Activated naive CD4-positive, alpha-beta T cell treated with anti-CD3 and anti-CD28 coated beads, Interleukin-2, amount 50 U/mL, for 24 hours (primary cell): ENCODE measurements around the gene HAPLN3.
"Not testable (repeated sequence)": the region's sequence is repeated elsewhere in the genome, so short reads cannot be mapped to it uniquely, and the experiment has no call there.

Experiments
- H3K27ac Mint-ChIP-seq: one replicate; pipeline ENCODE4 v1.8.0; 2021; ENCODE audit warnings: mild to moderate bottlenecking, mixed read lengths
- H3K27me3 Mint-ChIP-seq: one replicate; pipeline ENCODE4 v1.8.0; 2021; ENCODE audit warnings: mixed read lengths
- H3K36me3 Mint-ChIP-seq: one replicate; pipeline ENCODE4 v1.8.0; 2021; ENCODE audit warnings: mixed read lengths
- H3K4me1 Mint-ChIP-seq: one replicate; pipeline ENCODE4 v1.8.0; 2021; ENCODE audit warnings: mixed read lengths
- H3K4me3 Mint-ChIP-seq: one replicate; pipeline ENCODE4 v1.8.0; 2021; ENCODE audit warnings: mild to moderate bottlenecking, mixed read lengths
- H3K9me3 Mint-ChIP-seq: one replicate; pipeline ENCODE4 v1.8.0; 2021; ENCODE audit warnings: mixed read lengths

Gene HAPLN3

GRCh38 chr15:88894819-88895767 is at the start of gene HAPLN3:
HAPLN3 (minus strand) TSS chr15:88895544; CDS start chr15:88887298, 8,246 bp downstream.
- peak within 1 kb of the TSS; percentile 92 for H3K4me3 Mint-ChIP-seq
- H3K9me3 Mint-ChIP-seq = no peaks in the 10 kb centered on the region
- H3K4me1 Mint-ChIP-seq = peaks cover 43% of the 10 kb centered on the region
- no peaks in the 10 kb centered on the region for H3K27me3 Mint-ChIP-seq
- H3K27ac Mint-ChIP-seq = peak within 1 kb of the TSS; percentile 88
- no peaks in the 10 kb centered on the region for H3K36me3 Mint-ChIP-seq

DNA sequence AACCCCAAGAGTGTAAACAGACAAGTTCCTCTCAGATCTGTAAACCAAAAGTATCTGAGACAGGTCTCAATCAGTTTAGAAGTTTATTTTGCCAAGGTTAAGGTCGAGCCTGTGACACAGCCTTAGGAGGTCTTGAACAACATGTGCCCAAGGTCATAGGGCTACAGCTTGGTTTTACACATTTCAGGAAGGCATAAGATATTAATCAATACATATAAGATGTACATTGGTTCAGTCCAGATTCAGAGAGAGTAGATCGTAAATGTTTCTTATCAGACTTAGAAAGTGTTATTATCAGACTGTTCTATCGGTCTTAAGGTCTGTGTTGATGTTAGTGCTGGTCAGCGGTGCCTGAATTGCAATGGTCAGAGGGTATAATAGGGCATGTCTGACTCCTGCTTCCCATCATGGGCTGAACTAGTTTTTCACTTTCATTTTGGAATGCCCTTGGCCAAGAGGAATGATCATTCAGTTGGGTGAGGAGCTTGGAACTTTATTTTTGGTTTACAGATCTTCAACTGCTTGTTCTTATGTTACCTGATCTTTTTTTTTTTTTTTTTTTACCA is 44.8 kb upstream of the HAPLN3 start:
- no peaks in the 10 kb centered on the region for H3K27me3 Mint-ChIP-seq
- no peaks in the 10 kb centered on the region for H3K36me3 Mint-ChIP-seq
- no peaks in the 10 kb centered on the region for H3K4me1 Mint-ChIP-seq
- no peak overlapping the region for H3K4me3 Mint-ChIP-seq
- no peaks in the 10 kb centered on the region for H3K9me3 Mint-ChIP-seq
- H3K27ac Mint-ChIP-seq = no peak overlapping the region

- H3K9me3 Mint-ChIP-seq = no peaks in the 10 kb centered on the region
- H3K4me3 Mint-ChIP-seq = no peak overlapping the region
- no peak overlapping the region for H3K27ac Mint-ChIP-seq
- no peaks in the 10 kb centered on the region for H3K36me3 Mint-ChIP-seq
- H3K27me3 Mint-ChIP-seq = no peaks in the 10 kb centered on the region
- no peaks in the 10 kb centered on the region for H3K4me1 Mint-ChIP-seq
Observed at GRCh38 chr15:88939486-88939806, 44.1 kb upstream of the HAPLN3 start.

DNA sequence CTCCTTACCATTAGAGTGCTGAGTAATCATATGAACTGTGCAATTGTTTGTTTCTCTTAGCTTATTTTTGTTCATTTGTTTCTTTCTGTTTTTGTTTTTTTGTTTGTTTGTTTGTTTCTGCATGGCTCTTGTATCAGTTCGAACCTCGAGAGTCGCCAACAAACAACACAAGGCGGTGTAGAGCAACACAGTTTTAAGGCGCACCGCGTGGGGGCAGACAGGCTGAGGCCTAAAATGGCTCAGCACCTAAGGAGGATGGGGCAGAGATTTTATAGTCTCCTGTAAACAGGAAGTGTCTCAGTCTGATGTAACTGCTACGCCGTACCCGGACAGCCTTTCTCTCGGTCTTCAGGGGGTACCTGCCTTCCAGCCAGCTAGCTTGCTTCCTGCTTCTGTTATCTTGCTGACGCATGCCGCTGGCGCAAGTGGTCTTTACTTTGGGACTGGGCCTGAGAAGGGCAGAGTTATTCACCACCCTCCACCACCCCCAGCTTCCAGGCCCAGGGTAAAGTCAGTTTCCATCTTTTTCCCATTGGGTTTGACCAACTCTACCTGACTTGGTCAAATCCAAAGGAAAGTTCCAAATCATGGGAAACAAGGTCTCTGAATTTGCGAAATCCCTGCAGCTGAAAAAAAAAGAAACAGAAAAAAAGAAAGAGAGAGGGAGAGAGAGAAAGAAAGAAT is 43.6 kb upstream of the HAPLN3 start:
- H3K27me3 Mint-ChIP-seq = no peaks in the 10 kb centered on the region

DNA sequence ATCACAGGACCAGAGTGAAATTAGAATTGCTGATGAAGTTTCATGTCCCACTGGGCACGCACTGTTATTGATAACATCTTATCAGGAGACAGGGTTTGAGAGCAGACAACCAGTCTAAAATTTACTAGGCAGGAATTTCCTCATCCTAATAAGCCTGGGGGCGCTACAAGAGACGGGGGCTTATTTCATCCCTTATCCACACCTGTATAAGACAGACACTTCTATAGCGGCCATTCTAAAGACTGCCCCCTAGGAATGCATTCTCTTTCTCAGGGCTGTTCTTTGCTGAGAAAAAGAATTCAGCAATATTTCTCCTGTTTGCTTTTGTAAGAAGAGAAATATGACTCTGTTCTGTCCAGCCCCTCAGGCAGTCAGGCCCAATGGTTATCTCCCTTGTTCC is 39.1 kb upstream of the HAPLN3 start:
- not testable (repeated sequence) for H3K9me3 Mint-ChIP-seq, H3K36me3 Mint-ChIP-seq, H3K4me1 Mint-ChIP-seq, H3K4me3 Mint-ChIP-seq, H3K27me3 Mint-ChIP-seq
- H3K27ac Mint-ChIP-seq = peak overlapping the region; percentile 55

More for the DNA sequence above, 43.6 kb upstream of the HAPLN3 start:
- Mint-ChIP-seq H3K27ac (no peak overlapping the region), H3K4me1 (no peaks in the 10 kb centered on the region), H3K4me3 (no peak overlapping the region), H3K36me3 (no peaks in the 10 kb centered on the region), H3K9me3 (no peaks in the 10 kb centered on the region)

- peaks cover 1% of the 10 kb centered on the region for H3K27me3 Mint-ChIP-seq
- H3K4me1 Mint-ChIP-seq = no peaks in the 10 kb centered on the region
- H3K4me3 Mint-ChIP-seq = no peak overlapping the region
- no peak overlapping the region for H3K27ac Mint-ChIP-seq
- H3K36me3 Mint-ChIP-seq = no peaks in the 10 kb centered on the region
- H3K9me3 Mint-ChIP-seq = no peaks in the 10 kb centered on the region
Observed at GRCh38 chr15:88932875-88933330, 37.6 kb upstream of the HAPLN3 start.

DNA sequence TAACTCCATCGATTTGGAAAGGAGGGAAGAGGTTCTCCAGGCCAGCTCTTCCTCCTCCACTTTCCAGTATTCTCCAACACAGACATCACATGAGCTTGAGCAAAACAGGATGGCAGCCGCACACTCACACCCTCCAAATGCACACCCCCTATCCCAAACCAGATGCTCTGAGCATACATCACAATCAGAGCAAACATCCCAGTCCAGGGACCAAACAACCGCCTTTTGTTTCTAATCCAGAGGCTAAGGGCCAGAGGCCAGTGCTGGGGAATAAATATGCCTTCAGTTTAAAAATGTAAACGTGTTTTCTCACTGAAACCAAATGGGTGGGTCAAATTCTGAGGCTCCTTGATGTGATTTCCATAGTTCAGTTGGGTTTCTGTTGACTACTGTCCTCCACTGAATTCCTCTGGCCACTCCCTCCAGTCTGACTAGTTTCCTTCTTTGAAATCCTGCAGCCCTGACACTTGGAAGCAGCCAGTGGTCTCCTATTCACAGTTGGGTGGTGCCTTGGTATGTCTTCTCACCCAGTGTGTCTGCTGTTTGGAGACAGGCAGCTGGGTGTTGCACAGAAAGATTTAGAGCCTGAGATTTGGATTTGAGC is 37.0 kb upstream of the HAPLN3 start:
- no peaks in the 10 kb centered on the region for H3K36me3 Mint-ChIP-seq
- no peaks in the 10 kb centered on the region for H3K4me1 Mint-ChIP-seq
- no peaks in the 10 kb centered on the region for H3K9me3 Mint-ChIP-seq
- H3K27me3 Mint-ChIP-seq = peaks cover 1% of the 10 kb centered on the region
- H3K27ac Mint-ChIP-seq = no peak overlapping the region
- no peak overlapping the region for H3K4me3 Mint-ChIP-seq

DNA sequence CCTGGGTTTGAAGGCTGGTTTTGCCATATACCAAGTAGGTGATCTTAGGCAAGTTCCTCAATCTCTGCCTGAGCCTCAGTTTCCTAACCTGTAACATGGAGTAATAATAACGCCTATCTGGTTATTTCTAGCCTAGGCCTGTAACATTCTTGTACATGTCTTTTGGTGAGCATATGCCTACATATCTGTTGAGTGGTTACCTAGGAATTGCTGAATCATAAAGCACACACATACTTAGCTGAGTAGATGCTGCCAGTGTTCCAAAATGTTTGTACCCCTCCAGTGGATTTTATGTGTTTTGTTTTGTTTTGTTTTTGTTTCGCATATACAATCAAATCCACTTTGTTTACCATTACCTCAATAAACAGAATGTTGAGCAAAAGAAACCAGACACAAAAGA is 35.2 kb upstream of the HAPLN3 start:
- peaks cover 1% of the 10 kb centered on the region for H3K27me3 Mint-ChIP-seq
- no peaks in the 10 kb centered on the region for H3K4me1 Mint-ChIP-seq
- no peaks in the 10 kb centered on the region for H3K9me3 Mint-ChIP-seq
- no peak overlapping the region for H3K4me3 Mint-ChIP-seq
- H3K27ac Mint-ChIP-seq = no peak overlapping the region
- no peaks in the 10 kb centered on the region for H3K36me3 Mint-ChIP-seq

- not testable (repeated sequence) for H3K4me3 Mint-ChIP-seq, H3K9me3 Mint-ChIP-seq, H3K36me3 Mint-ChIP-seq, H3K27ac Mint-ChIP-seq, H3K27me3 Mint-ChIP-seq, H3K4me1 Mint-ChIP-seq
Observed at GRCh38 chr15:88929358-88930098, 34.2 kb upstream of the HAPLN3 start.

- not testable (repeated sequence) for H3K9me3 Mint-ChIP-seq, H3K36me3 Mint-ChIP-seq
Observed at GRCh38 chr15:88928192-88928591, 32.8 kb upstream of the HAPLN3 start.

GRCh38 chr15:88925648-88926047 is 30.3 kb upstream of the HAPLN3 start:
- not testable (repeated sequence) for H3K9me3 Mint-ChIP-seq, H3K36me3 Mint-ChIP-seq, H3K4me1 Mint-ChIP-seq, H3K27me3 Mint-ChIP-seq, H3K4me3 Mint-ChIP-seq, H3K27ac Mint-ChIP-seq

More at GRCh38 chr15:88928192-88928591, 32.8 kb upstream of the HAPLN3 start:
- H3K4me1 Mint-ChIP-seq, H3K4me3 Mint-ChIP-seq, H3K27ac Mint-ChIP-seq, H3K27me3 Mint-ChIP-seq: not testable (repeated sequence)

DNA sequence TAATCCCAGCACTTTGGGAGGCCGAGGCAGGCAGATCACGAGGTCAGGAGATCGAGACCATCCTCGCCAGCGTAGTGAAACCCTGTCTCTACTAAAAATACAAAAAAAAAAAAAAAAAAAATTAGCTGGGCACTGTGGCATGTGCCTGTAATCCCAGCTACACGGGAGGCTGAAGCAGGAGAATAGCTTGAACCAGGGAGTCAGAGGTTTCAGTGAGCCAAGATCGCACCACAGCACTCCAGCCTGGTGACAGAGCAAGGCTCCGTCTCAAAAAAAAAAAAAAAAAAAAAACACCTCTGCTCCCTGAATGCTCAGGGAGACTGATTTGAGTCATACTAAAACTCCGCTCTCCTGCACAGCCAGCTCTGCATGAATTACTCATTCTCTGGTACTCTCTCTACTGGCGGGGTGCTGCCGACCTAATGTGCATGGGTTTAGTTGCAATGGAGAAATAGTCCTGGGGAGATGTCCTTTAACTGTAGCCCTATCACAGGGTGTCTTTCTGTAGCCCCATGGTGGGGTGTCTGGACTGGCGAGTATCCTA is 25.6 kb upstream of the HAPLN3 start:
- not testable (repeated sequence) for H3K36me3 Mint-ChIP-seq, H3K27me3 Mint-ChIP-seq, H3K27ac Mint-ChIP-seq, H3K4me3 Mint-ChIP-seq, H3K9me3 Mint-ChIP-seq, H3K4me1 Mint-ChIP-seq

- Mint-ChIP-seq H3K4me3 (no peak overlapping the region), H3K9me3 (no peaks in the 10 kb centered on the region), H3K4me1 (no peaks in the 10 kb centered on the region), H3K27me3 (no peaks in the 10 kb centered on the region), H3K27ac (no peak overlapping the region), H3K36me3 (no peaks in the 10 kb centered on the region)
Observed at GRCh38 chr15:88920186-88920891, 25.0 kb upstream of the HAPLN3 start.

- H3K27me3 Mint-ChIP-seq = no peaks in the 10 kb centered on the region
Observed at GRCh38 chr15:88918738-88919137, 23.4 kb upstream of the HAPLN3 start.

More at GRCh38 chr15:88918738-88919137, 23.4 kb upstream of the HAPLN3 start:
- H3K4me1 Mint-ChIP-seq = no peaks in the 10 kb centered on the region
- H3K4me3 Mint-ChIP-seq = no peak overlapping the region
- H3K36me3 Mint-ChIP-seq = no peaks in the 10 kb centered on the region
- no peak overlapping the region for H3K27ac Mint-ChIP-seq
- no peaks in the 10 kb centered on the region for H3K9me3 Mint-ChIP-seq
